GM03348 (cell line): ENCODE data around the gene CDK5RAP2.
"Not testable (repeated sequence)": the region's sequence is repeated elsewhere in the genome, so short reads cannot be mapped to it uniquely, and the experiment has no call there.

Experiments
- DNase-seq: peaks from one replicate; pipeline ENCODE4 v3.0.0; 2012; ENCODE audit warnings: low spot score

CDK5RAP2 gene

GRCh38 chr9:120465685-120466407 is 114.1 kb downstream of the CDK5RAP2 start:
- no peak for DNase-seq

GRCh38 chr9:120464887-120465421 is 115.0 kb downstream of the CDK5RAP2 start:
- no peak for DNase-seq

- no peak for DNase-seq
These were observed 115.6 kb downstream of the CDK5RAP2 start for GRCh38 chr9:120464176-120464886.

- DNase-seq, result no peak
These were observed 116.2 kb downstream of the CDK5RAP2 start for GRCh38 chr9:120463765-120464164.

- not testable (repeated sequence) for DNase-seq
These were observed 118.3 kb downstream of the CDK5RAP2 start for GRCh38 chr9:120461677-120462076.

GRCh38 chr9:120456218-120456617 is 123.7 kb downstream of the CDK5RAP2 start:
- DNase-seq, result no peak

- DNase-seq, result no peak
These were observed 125.5 kb downstream of the CDK5RAP2 start for GRCh38 chr9:120454467-120454866.

GRCh38 chr9:120453792-120454191 is 126.2 kb downstream of the CDK5RAP2 start:
- no peak for DNase-seq

- no peak for DNase-seq
These were observed 127.3 kb downstream of the CDK5RAP2 start for GRCh38 chr9:120452631-120453030.

- DNase-seq, result no peak
These were observed 129.1 kb downstream of the CDK5RAP2 start for GRCh38 chr9:120450916-120451315.

- no peak for DNase-seq
These were observed 130.4 kb downstream of the CDK5RAP2 start for GRCh38 chr9:120449566-120449965.

GRCh38 chr9:120447959-120448500 is 131.9 kb downstream of the CDK5RAP2 start:
- no peak for DNase-seq

- DNase-seq, result no peak
These were observed 133.3 kb downstream of the CDK5RAP2 start for GRCh38 chr9:120446671-120447070.

GRCh38 chr9:120443976-120444375 is 136.0 kb downstream of the CDK5RAP2 start:
- DNase-seq, result no peak

GRCh38 chr9:120443489-120443888 is 136.5 kb downstream of the CDK5RAP2 start:
- peak; percentile 69 for DNase-seq

GRCh38 chr9:120442308-120442995 is 137.5 kb downstream of the CDK5RAP2 start:
- DNase-seq, result no peak

- peak; percentile 78 for DNase-seq
These were observed 138.3 kb downstream of the CDK5RAP2 start for GRCh38 chr9:120441426-120442307.

- no peak for DNase-seq
These were observed 139.2 kb downstream of the CDK5RAP2 start for GRCh38 chr9:120440791-120441190.

- DNase-seq, result no peak
These were observed 140.0 kb downstream of the CDK5RAP2 start for GRCh38 chr9:120439926-120440325.

GRCh38 chr9:120438836-120439546 is 141.0 kb downstream of the CDK5RAP2 start:
- no peak for DNase-seq

- DNase-seq, result no peak
These were observed 141.9 kb downstream of the CDK5RAP2 start for GRCh38 chr9:120438111-120438510.
